Astrocyte of the cerebellum (primary cell): ENCODE results near the gene TMEM239.

Experiments
- DNase-seq: peaks from one replicate; pipeline ENCODE4 v3.0.0-alpha.2; 2011; ENCODE audit warnings: low read depth
- H3K4me3 ChIP-seq: 2 replicates; pipeline ENCODE4 v1.5.1; 2011; ENCODE audit warnings: mild to moderate bottlenecking, low read depth, low read length, moderate library complexity
- CTCF ChIP-seq: IDR thresholded peaks from 2 replicates; pipeline ENCODE4 v1.5.1; 2012; ENCODE audit warnings: low read length, low read depth, moderate library complexity, mild to moderate bottlenecking; ENCODE audit errors: missing control alignments
- in situ Hi-C: cut with HindIII; loops from 2 replicates; pipeline ENCODE4 v1.10.0; 2017; ENCODE audit warnings: low sequenced_read_pairs

The TMEM239 gene

GRCh38 chr20:2834401-2835110 lies 18.4 kb downstream of the TMEM239 start:
- in situ Hi-C loops: no loop called here

GRCh38 chr20:2835331-2835796 lies 19.2 kb downstream of the TMEM239 start:
- no peak for TF ChIP-seq CTCF
- in situ Hi-C loops: no loop called here
- DNase-seq: no peak
- no peak overlapping the region for H3K4me3 ChIP-seq

More at GRCh38 chr20:2834401-2835110, 18.4 kb downstream of the TMEM239 start:
- TF ChIP-seq CTCF: no peak
- H3K4me3 ChIP-seq: no peak overlapping the region
- no peak for DNase-seq

- in situ Hi-C loops: no loop called here
- no peak for DNase-seq
- no peak for TF ChIP-seq CTCF
- no peak overlapping the region for H3K4me3 ChIP-seq
Measured at GRCh38 chr20:2836035-2836434, 19.9 kb downstream of the TMEM239 start.

- in situ Hi-C loops: no loop called here
- no peak for DNase-seq
- H3K4me3 ChIP-seq: no peak overlapping the region
- no peak for TF ChIP-seq CTCF
Measured at GRCh38 chr20:2837221-2837960, 21.2 kb downstream of the TMEM239 start.

GRCh38 chr20:2838170-2838797 lies 22.1 kb downstream of the TMEM239 start:
- in situ Hi-C loops: no loop called here
- no peak for TF ChIP-seq CTCF
- no peak for DNase-seq
- H3K4me3 ChIP-seq: no peak overlapping the region

- H3K4me3 ChIP-seq: no peak overlapping the region
- no peak for DNase-seq
- no peak for TF ChIP-seq CTCF
- in situ Hi-C loops: no loop called here
Measured at GRCh38 chr20:2838847-2839671, 22.9 kb downstream of the TMEM239 start.
